ENCODE measurements around the gene GRM3.

Gene GRM3

GRCh38 chr7:86889501-86889900 lies 245.8 kb downstream of the GRM3 start:
- in situ Hi-C loops (cut with MboI; ENCODE audit: low sequenced_read_pairs): no loop called here

GRCh38 chr7:86898171-86898570 lies 254.5 kb downstream of the GRM3 start:
- in situ Hi-C loops (cut with MboI; ENCODE audit: low sequenced_read_pairs): no loop called here

DNA sequence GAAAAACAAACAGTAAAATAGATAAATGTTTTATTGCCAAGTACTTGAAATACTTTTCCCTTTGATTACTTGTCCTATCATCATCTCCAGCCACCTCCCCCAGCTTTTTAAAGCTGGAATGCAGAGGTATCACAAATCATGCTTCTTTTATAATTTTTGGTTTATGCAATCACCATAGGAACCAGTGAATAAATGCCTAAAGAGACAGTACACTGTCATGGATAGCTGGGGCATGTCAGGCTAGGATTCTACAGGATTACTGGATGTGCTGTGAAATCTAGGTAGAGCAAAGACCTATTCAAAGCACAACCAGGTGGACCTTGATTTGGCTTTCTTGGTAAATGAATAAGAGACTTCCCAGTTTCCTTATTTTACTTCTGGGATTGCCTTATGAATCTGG lies 257.2 kb downstream of the GRM3 start:
- in situ Hi-C loops (cut with MboI; ENCODE audit: low sequenced_read_pairs): no loop called here

DNA sequence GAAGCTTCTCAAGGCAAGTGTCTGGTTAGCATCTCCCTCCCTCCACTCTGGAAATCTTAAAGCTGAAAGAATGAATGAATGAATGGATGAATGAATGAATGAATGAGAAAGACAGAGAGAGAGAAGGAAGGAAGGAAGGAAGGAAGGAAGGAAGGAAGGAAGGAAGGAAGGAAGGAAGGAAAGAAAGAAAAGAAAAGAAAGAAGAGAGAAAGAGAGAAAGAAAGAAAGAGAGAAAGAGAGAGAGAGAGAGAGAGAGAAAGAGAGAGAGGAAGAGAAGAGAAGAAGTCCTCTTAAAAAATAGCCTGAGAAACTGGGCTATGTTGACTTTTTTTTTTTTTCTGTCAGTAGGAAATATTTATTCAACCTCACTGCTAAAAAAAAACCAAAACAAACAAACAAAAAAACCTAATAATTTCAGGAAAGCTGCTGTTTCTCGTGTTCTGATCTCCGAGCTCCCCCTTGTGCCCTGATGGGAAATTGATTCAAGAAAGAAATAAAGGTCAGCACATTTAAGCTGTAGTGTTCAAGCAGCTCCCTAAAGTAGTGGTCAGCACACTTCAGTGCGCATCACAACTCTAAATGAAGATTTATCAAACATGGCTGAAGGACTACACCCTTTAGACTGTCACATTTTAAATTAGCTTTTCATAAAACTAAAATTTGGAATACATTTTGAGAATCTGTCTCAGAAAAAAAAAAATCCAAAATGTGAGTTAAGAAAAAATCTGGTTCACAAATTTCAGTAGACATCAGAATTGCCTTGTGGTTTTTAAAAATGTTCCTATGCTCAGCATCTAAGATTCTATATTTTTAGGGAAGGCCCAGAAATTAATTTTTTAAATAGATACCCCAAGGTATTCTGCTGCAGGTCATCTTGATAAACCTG lies 261.5 kb downstream of the GRM3 start:
- in situ Hi-C loops (cut with MboI; ENCODE audit: low sequenced_read_pairs): no loop called here

DNA sequence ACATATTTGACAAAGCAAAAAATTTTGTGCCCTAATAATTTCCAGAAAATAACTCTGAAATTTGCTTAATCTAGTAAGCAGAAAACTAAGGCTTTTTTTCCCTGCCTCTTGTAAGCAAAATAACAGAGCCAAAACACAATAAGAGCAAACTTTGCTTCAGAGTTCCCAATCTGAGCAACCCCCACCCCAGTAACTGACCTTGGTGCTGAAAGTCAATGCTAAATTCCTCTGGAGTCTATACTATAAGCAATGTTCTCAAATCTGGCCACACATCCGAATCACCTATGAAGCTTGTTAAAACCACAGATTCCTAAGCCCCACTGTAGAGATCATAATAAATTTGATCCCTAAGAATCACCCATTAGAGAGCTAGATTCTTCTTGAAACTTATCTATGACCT lies 265.2 kb downstream of the GRM3 start:
- in situ Hi-C loops (cut with MboI; ENCODE audit: low sequenced_read_pairs): no loop called here

GRCh38 chr7:86911659-86912058 lies 267.9 kb downstream of the GRM3 start:
- in situ Hi-C loops (cut with MboI; ENCODE audit: low sequenced_read_pairs): no loop called here

GRCh38 chr7:86913709-86914108 lies 270.0 kb downstream of the GRM3 start:
- in situ Hi-C loops (cut with MboI; ENCODE audit: low sequenced_read_pairs): no loop called here
